ENCODE measurements around the gene ITGB1.
"Not testable (repeated sequence)": the region's sequence is repeated elsewhere in the genome, so short reads cannot be mapped to it uniquely, and the experiment has no call there.

Gene ITGB1

DNA sequence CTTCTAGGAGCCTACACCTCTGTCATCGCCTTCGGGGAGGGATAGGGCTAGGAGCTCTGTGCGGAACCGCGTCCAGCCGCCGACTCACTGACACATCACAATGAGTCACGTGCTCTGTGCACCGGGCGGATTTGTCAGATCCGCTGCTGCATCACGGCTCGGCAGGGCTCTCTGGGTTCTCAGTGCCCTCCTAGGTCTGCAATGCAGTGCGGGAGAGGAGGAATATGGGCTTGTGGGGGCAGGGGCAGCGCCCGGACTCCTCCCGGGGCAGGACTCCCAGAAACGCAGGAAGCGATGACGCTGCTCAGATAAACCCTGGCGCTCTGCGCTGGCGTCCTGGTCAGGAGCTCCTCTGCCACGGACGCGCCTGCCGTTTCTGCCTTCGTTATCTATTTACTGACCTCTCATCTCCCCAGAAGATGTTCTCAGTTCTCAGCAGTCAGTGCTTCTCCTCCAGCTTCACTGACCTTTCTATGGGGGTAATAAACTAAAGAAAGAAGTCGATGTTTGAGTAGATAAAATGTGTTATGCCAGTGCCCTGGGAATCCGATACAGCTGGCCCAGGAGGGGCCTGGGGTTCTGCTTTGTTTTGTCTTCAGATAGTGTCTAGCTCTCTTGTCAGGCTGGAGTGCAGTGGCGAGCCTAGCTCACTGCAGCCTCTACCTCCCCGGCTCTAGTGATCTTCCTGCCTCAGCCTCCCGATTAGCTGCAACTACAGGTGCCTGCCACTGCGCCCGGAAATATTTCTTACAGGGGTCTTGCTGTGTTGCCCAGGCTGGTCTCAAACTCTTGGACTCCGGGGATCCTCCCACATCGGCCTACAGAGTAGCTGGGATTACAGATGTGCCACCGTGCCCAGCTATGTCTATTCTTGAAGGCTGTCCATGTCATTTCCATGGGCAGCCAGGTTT lies 22.8 kb upstream of the ITGB1 start:
- DNase-seq (ENCODE audit: low read depth): peak; percentile 86

DNA sequence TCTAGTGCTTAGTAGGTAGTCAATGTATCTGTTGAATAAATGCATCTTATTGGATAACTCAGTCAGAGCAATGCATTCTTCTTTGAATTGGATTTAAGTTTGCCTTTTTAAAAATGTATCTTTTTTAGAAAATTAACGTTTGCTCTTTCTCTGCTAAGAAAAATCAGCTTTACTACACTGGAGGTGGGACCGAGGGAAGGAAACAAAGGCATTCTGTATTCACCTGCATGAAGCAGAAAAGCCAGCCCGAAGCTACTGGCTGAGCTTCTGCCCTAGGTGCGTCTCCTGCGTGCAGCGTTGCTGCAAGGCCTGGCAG lies 22.2 kb upstream of the ITGB1 start:
- DNase-seq (ENCODE audit: low read depth): no peak

DNA sequence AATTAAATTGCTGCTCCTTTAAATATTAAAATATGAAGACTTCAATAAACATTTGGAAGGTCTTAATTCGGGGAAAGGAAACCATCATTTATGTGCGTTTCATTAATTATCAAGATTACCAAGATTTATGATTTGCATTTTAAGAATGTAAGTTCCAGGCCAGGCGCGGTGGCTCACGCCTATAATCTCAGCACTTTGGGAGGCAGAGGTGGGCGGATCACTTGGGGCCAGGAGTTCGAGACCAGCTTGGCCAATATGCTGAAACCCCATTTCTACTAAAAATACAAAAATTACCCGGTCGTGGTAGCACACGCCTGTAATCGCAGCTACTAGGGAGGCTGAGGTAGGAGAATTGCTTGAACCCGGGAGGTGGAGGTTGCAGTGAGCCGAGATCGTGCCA lies 21.7 kb upstream of the ITGB1 start:
- DNase-seq (ENCODE audit: low read depth): not testable (repeated sequence)

DNA sequence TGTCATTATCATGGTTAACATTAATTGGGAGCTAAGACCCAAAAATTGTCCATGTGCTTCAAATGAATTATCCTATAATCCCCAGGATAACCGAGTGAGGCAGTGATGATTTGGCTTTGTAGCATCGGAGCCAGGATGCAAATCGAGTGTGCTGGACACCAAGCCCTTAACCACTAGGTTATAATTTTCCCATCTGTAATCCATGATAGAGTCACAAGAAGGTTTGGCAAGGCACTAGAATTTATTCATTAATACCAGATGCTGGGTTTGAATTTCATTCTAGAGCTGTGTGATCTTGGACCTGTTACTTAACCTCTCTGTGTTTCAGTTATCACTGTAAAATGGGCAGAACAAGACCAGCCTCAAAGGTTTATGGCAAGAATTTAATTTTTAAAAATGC lies 21.0 kb upstream of the ITGB1 start:
- DNase-seq (ENCODE audit: low read depth): no peak

DNA sequence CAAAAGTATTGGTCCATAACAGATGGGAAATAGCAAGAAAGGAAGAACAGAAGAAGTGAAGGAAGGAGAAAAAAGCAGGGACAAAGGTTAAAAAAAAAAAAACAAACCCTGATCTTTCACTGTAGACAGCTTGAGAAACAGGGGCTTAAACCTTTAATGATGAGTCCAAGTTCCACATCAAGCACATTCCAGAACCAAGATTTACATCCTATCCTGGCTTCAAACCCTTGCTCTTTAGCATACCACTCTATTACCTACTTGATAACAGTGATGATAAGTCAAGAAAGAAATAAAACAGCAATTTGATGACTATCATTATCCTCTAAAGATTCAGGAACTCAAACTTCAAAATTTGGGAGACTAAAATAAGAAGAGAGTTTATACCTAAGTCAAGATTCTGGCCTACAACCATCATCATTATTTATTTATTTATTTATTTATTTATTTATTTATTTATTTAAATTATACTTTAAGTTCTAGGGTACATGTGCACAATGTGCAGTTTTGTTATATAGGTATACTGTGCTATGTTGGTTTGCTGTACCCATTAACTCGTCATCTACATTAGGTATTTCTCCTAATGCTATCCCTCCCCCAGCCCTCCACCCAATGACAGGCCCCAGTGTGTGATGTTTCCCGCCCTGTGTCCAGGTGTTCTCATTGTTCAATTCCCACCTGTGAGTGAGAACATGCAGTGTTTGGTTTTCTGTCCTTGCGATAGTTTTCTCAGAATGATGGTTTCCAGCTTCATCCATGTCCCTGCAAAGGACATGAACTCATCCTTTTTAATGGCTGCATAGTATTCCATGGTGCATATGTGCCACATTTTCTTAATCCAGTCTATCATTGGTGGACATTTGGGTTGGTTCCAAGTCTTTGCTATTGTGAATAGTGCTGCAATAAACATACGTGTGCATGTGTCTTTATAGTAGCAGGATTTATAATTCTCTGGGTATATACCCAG lies 20.1 kb upstream of the ITGB1 start:
- not testable (repeated sequence) for DNase-seq (ENCODE audit: low read depth)

DNA sequence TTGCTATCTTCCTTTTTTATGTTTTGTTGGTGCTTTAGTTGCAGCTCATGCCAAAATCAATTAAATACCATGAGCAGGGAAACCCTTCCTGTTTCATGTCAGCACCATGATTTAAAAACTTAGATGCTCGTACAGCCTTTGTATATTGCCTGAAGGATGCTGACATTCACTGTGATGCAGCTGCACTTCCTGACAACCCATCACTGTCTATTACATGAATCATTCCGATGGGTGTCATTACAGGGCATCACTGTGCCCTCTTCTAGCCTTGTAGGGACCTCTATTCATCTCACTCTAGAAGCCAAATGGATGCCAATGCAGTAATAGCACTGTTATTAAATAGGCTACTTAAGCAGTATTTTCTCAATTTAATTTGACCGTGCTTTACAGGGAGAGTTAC lies 18.3 kb upstream of the ITGB1 start:
- no peak for DNase-seq (ENCODE audit: low read depth)

DNA sequence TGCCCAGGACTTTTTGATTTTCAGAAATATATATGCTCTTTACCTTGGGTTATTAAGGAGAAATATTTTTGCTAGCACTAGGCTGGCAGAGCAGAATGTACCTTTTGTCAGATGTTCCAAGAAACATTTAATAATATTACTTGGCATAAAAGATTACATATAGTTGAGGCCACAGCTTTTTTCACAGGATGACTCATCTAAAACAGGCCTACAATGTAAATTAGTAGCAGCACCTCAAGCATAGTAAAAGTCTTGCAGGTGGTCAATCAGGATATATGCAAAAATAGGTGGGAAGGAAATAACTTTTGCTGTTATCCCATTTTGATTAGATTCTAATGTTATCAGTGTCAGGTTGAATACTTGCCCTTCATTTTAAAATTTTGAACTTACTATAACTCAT lies 14.9 kb upstream of the ITGB1 start:
- DNase-seq (ENCODE audit: low read depth): no peak

DNA sequence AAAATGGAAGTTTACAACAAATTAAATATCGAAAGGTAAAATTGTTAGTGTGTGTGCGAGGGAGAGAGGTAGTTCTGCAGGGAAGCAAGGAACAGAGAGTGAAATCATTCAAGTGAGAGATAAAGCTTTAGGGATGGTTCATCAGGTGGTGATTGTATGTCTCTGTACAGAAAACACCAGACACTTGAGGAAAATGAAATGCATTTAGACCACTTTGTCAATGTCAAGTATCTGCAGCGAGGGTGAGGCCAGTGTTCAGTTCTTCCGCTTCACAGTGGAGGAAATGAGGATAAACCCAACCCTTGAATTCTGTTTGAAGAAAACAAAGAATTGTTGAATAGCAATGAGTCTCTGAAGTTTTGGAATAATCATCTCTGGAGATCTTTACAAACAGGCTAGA lies 14.4 kb upstream of the ITGB1 start:
- no peak for DNase-seq (ENCODE audit: low read depth)

DNA sequence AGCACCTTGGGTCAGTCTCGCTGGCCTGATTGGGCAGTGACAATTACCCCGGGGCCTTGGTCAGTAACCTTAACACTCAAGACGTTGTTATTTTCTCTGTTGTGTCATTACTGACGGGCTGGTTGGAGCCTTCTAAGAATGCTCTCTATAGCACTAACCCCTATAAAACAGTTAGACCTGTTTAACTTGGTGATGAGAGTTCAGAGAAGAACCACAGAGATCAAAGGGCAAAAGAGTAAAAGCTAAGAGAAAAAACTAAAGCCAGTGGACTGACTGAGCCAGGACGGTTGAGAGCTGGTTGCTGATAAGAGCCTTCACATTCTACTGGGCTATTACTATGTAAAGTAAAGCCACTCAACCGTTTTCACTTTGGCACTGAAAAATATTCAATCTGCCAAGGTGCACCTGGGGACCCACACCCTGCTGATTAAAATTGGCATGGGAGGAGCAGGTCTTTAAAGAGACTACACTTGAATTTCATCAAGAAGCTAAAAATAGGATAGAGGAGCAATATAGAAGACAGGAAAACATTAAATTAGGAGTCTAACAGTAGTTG lies 13.6 kb upstream of the ITGB1 start:
- no peak for DNase-seq (ENCODE audit: low read depth)

DNA sequence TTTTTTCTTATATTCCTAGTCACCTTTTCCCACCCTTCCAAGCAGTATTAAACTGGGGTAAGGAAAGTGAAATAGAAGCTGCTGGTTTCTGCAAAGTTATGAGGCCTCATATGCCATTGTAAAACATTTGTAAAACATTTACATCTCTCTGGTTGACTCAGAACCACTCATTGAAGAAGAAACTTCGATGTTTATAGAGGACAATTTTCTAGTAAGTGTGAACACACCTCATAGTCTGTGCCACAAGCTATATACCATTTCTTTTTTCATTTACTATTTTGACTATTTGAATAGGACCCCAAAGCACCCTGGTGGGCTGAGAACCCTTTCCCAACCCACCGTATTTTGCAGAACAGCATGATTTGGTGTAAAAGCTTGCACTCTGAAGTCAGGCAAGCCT lies 12.9 kb upstream of the ITGB1 start:
- no peak for DNase-seq (ENCODE audit: low read depth)

DNA sequence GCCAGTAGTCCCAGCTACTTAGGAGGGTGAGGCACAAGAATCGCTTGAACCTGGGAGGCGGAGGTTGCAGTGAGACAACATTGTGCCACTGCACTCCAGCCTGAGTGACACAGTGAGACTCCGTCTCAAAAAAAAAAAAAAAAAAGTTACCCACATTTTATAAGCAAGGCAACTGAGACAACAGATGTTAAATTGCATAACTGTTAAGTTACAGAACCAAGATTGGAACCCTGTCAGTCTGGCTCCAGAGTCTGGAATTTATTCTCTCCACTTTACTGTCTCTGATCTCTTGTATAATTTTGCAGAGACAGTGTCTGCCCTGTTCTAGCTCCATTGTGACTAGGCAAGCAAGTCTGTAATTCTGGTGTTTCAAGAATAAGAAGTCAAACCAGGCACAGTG lies 6.2 kb upstream of the ITGB1 start:
- no peak for DNase-seq (ENCODE audit: low read depth)

DNA sequence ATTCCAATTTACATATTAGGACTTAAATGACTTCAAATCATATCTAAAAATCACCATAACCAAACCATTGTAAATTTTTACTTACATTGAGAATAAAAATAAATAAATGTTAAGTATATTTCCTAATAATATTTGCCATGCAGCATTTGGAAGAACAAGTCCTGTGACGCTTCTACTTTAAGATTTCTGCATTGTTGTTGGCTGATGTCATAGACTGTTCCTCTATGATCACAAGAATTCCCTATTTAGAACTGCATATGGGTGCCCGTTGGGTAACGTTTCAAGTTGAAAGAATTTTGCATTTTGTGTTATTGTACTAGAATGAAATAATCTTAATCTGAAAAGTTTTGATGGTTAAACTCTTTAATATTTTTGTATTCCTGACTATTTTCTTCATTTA lies 5.1 kb upstream of the ITGB1 start:
- DNase-seq (ENCODE audit: low read depth): no peak

DNA sequence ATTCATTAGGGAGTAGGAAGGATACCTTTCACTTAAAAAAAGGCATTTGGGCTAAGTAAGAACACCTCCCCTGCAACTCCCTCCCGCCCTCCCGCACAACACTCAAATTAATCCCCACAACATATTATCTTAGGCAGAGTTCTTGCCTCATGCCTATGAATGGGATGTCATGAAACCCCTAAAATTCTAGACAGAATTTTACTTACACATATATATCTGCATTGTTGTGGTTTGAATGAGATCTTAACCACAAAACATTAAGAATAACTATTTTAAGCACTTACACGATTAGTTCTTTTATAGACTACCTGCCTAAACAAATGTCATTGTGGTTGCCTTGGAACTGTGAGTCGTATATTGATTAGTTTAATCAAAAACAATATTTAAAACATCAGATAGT lies 4.5 kb upstream of the ITGB1 start:
- DNase-seq (ENCODE audit: low read depth): no peak

DNA sequence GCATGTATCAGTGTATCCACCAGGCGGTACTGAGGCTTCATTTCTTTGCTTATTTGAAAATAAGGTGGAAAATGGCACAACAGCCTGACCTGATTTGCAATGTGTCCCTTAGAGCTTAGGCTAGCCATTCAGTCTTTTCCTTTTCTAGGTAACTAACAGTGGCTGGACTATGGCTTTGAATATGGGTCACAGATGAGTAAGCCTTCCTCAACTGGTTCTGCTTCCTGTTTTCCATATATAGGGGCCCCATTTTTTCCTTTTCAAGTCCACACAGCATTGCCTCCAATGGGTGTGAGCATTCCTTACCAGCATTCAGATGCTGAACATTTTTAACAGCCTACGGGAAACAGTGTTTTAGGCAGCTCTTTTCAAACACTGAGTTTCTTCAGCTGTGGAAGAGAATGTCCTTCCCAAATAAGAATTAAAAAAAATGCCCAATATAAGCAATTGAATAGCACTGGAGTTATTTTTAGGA lies 3.9 kb upstream of the ITGB1 start:
- no peak for DNase-seq (ENCODE audit: low read depth)

DNA sequence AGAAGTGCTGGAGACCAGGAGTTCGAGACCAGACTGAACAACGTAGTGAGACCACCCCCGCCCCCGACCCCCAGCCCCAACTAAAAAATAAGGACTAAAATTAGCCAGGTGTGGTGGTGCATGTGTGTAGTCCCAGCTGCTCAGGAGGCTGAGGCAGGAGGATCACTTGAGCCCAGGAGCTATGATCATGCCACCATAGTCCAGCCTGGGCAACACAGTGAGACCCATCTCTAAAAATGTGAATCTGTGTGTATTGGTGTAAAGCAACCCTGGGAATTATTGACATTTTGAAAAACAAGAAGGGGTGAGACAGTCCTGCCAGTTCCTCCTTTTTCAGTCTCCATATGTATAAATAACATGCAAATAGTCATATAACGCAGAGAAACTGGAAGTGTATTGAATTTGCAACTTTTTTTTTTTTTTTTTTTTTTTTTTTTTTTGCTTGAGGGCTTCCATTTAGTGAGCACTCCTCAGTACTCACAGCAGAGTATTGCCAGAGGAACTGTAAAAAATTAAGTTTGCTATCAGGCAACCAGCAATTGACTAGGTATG lies 3.4 kb upstream of the ITGB1 start:
- DNase-seq (ENCODE audit: low read depth): no peak

DNA sequence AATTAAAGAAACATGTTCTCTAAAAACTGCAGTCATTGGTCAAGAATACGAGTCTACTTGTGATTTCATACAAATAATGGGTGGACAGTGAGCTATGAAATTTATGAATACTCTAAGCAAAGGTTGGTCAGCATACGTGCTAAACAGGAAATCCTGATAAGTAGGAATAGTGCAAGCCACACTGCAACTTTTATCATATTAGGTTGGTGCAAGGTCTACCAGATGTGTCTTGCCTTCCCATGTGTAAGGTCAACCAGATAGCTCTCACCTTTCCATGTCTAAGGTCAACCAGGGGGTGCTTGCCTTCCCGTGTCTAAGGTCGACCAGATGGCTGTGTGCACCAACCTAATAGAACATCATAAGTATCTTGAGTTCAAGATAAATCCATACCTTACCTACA lies 2.0 kb upstream of the ITGB1 start:
- no peak for DNase-seq (ENCODE audit: low read depth)

DNA sequence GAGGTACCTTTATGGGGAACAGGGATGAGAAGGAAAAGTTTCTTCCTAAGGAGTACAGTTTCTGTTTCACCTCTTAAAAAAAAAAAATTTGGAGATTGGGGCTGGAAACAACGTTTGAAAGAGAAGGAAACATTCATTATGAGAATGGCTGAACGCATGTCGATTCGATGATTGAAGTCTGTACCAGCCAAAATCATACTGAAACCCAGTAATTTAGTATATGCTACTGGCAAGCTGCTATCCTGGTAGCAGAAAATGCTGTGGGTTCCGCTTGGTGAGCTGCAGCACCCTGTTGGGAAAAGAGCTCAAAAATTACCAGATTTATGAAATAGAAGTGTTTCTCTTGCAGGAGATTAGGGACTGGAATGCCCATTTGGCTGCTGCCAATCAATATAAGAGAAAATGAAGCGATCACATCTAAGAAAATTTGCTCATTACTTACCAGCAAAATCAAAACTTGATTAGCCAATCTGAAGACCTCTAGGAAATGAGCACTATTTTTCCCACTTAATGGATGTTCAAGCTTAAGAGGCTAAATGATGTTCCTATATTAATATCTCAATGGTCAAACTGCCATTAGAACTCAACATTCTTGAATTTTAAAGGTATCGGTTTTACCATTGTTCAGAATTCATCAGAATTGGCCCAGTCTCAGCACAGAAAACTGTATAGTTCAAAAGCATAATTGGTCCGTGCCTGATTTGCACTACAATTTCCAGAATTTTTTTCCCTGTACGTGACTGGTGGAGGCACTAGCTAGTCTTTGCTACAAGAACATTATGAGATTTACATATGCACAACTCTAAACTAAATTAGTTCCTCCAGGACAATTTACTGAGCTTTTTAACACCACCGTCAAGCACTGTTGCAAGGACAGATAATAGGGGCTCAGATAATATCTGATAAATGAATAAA lies 1.2 kb upstream of the ITGB1 start:
- DNase-seq (ENCODE audit: low read depth): no peak

DNA sequence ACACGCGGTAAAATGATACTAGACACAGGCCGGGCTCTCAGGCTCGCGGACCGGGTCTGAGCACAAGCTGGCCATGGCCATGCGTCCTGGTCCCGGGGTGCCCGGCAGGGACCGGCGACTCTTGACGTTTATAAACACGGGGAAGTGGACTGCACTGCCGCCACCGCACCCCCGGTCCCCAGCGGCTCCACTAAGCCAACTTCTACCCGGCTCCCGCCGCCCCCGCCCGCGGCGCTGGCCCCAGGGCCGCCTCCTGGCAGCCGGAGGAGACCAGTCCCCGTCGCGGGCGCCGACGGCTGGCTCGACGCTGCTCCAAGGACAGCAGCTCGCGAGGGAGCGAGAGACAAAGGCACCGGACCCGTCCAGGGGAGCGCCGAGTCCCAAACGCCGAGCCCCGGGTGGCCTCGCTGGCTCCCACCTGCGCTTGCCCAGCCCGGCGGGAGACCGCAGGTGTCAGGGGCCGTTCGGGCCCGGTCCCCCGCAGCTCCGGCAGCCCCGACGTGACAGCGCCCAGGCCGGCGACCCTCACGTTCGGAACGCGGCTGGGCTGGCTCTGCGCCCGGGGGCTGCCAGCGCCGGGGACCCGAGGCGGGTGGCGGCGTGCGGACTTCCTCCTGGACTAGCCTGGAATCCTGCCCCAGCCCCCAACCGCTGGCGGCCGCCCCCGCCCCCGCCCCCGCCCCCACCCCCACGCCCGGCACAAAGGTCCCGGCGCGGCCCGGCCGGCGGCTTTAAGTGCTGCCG lies 517 bp downstream of the ITGB1 start:
- no peak for DNase-seq (ENCODE audit: low read depth)

DNA sequence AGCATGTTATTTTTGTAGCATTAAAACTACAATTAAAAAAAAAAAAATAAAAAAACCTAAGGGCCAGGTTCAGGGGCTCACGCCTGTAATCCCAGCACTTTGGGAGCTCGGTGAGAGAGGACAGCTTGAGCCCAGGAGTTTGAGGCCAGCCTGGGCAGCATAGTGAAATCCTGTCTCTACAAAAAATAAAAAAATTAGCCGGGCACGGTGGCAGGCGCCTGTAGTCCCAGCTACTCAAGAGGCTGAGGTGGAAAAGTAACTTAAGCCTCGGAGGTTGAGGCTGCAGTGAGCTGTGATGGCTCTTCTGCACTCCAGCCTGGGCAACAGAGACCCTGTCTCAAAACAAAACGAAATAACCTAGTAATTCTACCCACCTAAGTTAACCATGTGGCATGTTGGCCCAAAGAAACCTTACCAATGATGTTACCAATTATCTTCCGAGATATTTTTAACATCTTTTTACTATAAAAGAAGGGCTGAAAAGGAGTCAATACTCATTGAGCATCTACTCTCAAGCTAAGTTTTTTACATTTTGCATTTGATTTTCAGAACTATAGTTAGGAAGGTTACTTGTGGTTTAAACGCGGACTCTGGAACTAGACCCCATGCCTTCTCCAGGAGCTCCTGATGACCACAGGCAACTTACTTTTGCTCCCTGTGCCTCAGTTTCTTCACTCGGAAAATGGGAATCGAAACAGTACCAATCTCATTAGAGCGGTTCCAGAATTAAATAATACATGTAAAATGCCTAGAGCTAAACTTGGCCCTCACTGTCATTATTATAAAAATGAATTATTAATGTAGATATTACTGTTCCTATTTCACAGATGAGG lies 1.4 kb downstream of the ITGB1 start:
- no peak for DNase-seq (ENCODE audit: low read depth)

DNA sequence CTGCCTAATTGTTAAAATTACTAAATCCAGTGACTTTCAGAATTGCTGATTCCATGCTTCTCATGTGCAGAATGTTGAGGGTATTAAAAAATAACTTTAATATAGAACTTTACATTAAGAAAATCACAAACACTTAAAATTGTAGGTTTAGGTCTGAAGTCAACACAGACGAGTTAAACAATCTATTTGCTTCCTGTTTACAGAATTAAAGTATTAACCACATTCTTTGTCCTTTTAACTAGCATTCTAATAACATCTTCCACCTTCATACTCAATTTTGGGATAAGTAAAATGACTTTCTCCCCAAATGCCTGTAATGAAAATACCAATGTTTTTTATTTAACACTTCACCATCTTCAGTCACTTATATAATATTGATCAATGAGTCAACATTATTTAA lies 2.2 kb downstream of the ITGB1 start:
- DNase-seq (ENCODE audit: low read depth): no peak
